Hematopoietic multipotent progenitor cell (in vitro differentiated cells): ENCODE measurements around the gene AACS. TPM values are rescaled to one million over a fixed set of nuclear protein-coding genes. Genes with fewer than 3 reads are reported as not detected.
"Not testable (repeated sequence)": the region's sequence is repeated elsewhere in the genome, so short reads cannot be mapped to it uniquely, and the experiment has no call there.

Experiments
- DNase-seq, 3 donors: peaks; one replicate each; pipeline ENCODE4 v3.0.0-alpha.2; 2011 to 2015; ENCODE audit warnings: low read depth in 2 of 3, low spot score in 2 of 3
- total RNA-seq: library from RNA; depleted of rRNA; stranded (reverse); fragments of >200 nt; gene quantifications from one replicate; pipeline ENCODE4 v1.2.3, GENCODE V29; 2012

AACS gene
- 16.7 TPM for total RNA-seq

DNA sequence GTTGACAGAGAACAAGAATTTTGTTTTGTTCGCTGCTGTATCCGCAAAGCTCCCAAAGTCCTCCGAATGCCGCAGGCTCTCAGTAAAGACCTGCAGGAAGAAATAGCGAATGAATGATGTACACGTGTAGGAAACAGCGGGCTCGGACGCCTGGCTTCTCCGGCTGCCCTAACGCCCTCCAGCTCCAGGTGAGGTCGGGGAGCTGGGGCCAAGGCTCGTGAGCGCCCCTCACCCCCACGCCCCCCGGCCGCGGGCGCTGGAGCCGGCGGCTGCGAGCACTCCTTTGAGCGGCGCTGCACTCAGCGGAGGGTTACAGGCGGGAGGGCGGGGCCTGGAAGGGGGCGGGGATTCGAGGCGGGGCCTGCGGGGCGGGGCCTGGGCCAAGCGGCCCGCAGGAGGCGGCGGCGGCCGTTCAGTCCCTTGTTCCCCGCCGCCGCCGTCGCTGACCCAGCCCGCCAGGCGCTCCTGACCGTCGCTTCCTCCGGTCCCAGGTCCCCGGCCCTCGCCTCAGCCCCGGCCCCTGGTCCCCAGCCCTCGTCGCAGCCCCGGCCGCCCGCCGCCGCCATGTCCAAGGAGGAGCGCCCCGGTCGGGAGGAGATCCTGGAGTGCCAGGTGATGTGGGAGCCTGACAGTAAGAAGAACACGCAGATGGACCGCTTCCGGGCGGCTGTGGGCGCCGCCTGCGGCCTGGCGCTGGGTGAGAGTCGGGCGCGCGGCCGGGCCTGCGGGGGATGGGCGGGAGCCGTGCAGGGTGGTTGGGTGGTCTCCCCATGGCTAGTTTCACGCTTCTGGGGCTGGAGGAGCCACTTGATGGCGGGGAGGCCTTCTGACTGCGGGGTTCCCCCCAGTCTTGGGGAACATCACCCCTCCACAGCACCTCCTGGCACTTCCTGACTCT is at the start of gene AACS:
TSS of gene AACS (plus strand) at position 415 of the 898 bp plus-strand sequence. CDS start at position 565, 150 bp downstream.
- DNase-seq = peak; percentile 56 to 73 (median 67)

DNA sequence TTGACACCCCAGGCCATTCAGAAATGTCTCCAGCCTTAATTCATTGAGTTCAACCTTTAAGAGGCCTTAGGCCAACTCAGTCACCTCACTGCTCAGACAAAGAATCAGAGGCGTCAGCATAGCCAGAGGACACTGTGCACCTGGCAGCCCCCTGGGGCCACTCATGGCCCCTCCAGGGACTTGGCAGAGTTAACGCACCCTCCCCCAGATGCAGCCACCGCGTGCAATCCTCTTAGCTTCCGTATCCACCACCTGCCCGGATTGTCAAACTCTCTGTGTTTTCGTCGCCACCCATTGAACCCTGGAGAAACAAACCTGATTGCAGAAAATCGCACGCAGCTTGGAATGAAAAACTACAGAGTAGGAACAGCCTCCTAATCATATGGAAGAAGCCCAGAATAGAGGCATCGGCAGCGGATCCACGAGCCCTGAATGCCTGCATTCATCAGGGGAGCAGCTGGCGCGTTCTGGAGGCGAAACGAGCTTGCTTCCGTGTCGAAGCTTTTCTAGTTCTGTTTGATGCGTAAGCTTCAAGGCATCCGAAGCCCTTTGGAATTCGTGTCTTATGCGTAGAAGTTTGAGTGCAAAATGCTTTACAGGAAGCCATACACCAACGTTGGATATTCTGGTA is 49.4 kb upstream of the AACS start:
- DNase-seq = no peak

DNA sequence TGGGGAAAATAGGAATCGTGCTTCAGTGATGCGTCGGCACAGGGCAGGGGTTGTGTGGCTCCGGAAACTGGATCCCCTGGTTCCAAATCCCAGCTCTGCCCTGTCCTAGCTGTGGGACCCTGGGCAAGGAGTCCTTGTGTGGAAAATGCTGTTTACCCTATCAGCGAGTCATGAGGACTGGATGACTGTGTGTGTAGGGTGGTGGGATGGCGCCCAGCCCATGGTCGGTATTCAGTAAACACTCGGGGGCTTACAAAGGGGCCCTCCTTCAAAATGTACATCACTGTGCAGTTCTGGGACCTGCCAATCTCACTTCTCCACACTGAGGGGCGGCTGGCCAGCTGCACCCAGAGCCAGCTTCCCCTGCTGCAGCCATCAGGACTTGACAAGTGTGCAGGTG is 47.4 kb upstream of the AACS start:
- DNase-seq = no peak

- no peak for DNase-seq
Observed at GRCh38 chr12:125018356-125018755, 46.9 kb upstream of the AACS start.

GRCh38 chr12:125021096-125021495 is 44.1 kb upstream of the AACS start:
- no peak for DNase-seq

GRCh38 chr12:125021771-125022170 is 43.5 kb upstream of the AACS start:
- DNase-seq = no peak

DNA sequence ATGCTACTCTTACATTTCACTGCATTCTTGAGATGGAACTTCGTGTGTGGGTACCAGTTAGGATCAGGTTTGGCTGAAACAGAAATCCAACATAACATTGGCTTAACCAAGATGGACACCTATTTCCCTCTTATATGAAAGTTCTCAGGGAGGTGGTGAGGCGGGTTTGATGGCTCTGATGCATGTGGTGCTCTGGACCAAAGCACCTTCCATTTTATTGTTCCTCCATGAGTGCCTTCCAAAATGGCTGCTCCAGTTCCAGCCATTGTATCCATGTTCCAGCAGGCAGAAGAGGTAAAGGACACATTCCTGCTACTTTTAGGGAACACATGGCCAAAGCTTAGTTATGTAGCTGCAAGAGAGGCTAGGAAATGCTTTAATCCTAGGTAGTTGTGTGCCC is 42.2 kb upstream of the AACS start:
- no peak for DNase-seq

DNA sequence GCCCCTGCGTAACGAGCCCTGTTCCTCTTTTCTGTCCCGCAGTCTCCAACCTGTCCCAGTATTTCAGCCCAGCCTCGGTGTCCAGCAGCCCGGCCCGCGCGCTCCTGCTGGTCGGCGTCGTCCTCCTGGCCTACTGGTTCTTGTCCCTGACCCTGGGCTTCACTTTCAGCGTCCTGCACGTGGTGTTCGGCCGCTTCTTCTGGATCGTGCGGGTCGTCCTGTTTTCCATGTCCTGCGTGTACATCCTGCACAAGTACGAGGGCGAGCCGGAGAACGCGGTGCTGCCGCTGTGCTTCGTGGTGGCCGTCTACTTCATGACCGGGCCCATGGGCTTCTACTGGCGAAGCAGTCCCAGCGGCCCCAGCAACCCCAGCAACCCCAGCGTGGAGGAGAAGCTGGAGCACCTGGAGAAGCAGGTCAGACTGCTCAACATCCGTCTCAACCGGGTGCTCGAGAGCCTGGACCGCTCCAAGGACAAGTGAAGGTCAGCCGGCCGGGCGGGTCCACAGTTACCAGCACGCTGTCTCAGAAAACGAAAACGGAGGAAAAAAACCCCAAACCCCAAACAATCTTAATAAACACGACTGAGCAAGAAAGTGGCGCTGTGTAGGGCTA is 40.2 kb upstream of the AACS start:
- DNase-seq = no peak

- DNase-seq = no peak
Observed at GRCh38 chr12:125025606-125026235, 39.5 kb upstream of the AACS start.

DNA sequence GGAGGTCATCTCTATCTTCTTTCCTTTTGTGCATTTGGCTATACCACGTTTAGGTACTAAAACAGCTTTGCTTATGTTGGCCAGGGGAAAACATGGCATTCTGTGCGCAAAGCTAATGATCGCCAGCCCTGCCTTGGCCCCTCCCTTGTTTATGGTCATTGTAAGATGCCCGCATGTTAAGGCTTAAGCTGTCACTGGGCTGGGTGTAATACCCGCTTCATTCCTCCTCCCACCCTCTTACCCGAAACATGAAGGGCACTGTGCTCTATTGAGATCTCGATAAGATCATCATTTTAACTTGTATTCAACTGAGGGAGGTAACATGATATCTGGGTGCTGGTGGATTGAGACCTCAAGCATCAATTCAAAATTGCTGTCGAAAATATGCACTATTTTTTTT is 37.1 kb upstream of the AACS start:
- no peak for DNase-seq

GRCh38 chr12:125029761-125030358 is 35.4 kb upstream of the AACS start:
- no peak for DNase-seq

DNA sequence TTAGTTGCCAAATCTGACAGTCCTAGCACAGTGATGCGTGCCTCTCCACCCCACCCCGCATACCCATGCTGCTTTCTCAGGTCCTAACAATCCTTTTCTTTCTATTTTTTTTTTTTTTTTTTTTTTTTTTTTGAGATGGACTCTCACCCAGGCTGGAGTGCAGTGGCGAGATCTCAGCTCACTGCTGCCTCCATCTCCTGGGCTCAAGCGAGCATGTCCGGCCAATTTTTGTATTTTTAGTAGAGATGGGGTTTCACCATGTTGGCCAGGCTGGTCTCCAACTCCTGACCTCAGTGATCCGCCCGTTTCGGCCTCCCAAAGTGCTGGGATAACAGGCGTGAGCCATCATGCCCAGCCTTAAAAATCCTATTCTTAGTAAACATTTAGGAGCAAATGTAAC is 33.8 kb upstream of the AACS start:
- not testable (repeated sequence) for DNase-seq

- DNase-seq = no peak
Observed at GRCh38 chr12:125032466-125033152, 32.6 kb upstream of the AACS start.

DNA sequence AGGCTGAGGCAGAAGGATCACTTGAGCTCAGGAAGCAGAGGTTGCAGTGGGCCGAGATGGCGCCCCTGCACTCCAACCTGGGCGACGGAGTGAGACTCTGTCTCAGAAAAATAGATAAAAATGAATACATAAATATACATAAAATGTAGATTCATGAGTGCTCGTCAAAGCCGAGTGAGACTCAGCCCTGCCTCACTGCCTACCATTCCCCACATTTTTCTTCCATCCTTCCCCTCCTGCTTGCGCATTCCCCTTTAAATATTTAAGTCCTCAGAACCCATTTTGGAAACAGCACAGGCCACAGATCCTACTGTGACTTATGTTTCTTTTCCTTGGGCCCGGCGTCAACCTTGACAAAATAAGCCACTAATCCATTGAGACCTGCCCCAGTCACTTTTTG is 31.9 kb upstream of the AACS start:
- no peak for DNase-seq

DNA sequence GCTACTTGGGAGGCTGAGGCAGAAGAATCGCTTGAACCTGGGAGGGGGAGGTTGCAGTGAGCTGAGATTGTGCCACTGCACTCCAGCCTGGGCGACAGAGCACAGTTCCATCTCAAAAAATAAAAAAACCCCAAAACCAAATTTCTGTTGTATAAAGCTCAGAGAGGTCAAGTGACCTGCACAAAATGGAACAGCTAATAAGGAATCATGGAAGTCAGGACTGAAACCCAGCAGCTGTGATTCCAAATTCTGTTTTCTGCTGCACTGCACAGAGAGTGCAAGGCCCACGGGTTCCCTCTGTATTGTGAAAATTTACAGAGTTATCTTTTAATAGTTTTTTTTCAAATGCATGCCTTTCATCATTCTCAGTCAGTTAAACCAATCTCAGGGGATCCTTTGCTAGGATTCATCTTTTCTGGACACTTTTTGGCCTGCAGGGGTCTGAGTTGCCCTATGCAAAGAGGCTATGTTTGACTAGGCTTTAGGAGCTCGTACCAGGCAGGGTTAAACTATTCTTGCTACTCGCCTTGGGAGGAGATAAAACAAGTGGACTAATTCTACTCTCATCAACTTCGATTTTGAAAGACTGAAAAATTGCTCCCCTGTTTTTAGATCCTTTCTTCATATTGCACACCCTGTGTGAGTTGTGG is 26.1 kb upstream of the AACS start:
- DNase-seq = no peak

- DNase-seq = no peak
Observed at GRCh38 chr12:125049093-125049458, 16.2 kb upstream of the AACS start.

DNA sequence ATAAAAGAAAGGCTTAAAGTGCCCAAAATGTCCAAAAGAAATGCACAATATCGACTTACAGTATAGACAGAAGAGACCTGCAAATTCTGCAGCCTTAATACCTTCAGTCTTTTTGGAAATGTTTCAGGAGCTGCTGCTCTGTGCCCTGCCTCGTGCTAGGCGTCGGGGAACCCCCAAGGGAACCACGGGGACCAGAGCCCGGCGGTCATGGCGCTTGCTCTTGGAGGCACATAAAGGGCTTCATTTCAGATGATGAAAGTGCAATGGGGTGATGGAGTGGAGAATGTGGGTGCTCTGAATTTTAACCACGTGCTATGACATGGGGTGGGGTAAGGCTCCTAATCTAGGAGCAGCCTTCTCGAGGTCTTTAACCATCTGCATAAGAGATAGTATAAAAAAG is 14.8 kb upstream of the AACS start:
- DNase-seq = no peak

GRCh38 chr12:125050868-125051267 is 14.4 kb upstream of the AACS start:
- DNase-seq = no peak

DNA sequence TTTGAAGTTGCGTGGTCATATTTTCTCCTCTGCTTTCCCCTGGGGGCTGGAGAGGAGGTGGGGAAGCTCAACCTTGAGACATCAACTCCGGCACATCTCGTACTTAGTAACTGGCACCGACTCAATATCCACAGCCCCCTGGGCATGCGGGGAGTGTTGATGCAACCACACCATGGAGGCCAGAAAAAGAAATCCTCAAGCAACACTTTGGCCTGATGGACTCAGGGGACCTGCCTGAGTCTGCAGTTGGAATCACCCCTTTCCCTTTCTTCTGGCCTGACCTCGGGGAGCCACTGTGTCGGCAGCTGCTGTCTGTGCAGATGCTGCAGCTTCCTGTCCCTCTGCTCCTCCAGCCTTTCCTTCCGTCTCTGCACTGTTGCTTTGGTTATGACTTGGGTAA is 11.4 kb upstream of the AACS start:
- DNase-seq = no peak

DNA sequence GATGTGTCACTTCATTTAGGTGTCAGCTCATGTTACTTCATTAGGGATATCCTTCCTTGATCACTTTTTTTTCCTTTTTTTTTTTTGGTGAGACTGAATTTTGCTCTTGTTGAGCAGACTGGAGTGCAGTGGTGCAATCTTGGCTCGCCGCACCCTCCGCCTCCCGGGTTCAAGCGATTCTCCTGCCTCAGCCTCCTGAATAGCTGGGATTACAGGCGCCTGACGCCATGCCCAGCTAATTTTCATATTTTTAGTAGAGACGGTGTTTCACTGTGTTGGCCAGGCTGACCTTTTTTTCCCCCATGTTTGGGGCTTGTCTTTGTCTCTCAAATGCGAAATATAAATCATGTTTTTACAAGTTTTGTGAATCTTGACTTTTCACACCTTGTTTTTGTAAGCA is 9.6 kb upstream of the AACS start:
- DNase-seq = no peak
